ENCODE results near the gene GANC.

- TF ChIP-seq CTCF (conservative IDR thresholded peaks at IDR 0.05 in 1 of 2, IDR thresholded peaks at IDR 0.05 in 1 of 2; ENCODE audit: extremely low read depth in 1 of 2, insufficient read depth in 1 of 2, low read depth in 1 of 2, low read length in 2 of 2) (no peak), EZH2 (IDR thresholded peaks at IDR 0.05; ENCODE audit: borderline replicate concordance, low read length) (no peak)
Observed at GRCh38 chr15:42384597-42384996, 111.6 kb downstream of the GANC start.

All from mammary epithelial cell (primary cell).